ENCODE measurements around the gene HMOX1. TPM values are rescaled to one million over a fixed set of nuclear protein-coding genes. Genes with fewer than 3 reads are reported as not detected.

Gene HMOX1
- total RNA-seq, 1 donor from 2014 or later = 0.72 TPM

Other genes starting within 250 kb of the HMOX1 start
- gene HMGXB4, start 123.6 kb upstream of the HMOX1 start, total RNA-seq = 46.9 and 47.7 TPM in 2 replicates
- 16.8 and 18.7 TPM in 2 replicates for gene TOM1, start 81.2 kb upstream of the HMOX1 start, total RNA-seq
- gene MCM5, start 19.0 kb downstream of the HMOX1 start, total RNA-seq = 334 and 343 TPM in 2 replicates
- gene RASD2, start 159.7 kb downstream of the HMOX1 start, total RNA-seq = 0.09 TPM in 1 of 2 replicates, not detected in the other
- 2.7 and 3.7 TPM in 2 replicates for gene MB, start 236.2 kb downstream of the HMOX1 start, total RNA-seq

Measured in activated CD4-positive, alpha-beta T cell treated with anti-CD3 and anti-CD28 coated beads, Interleukin-2, amount 10 ng/mL, durations not matched to agents 24 days and 14 days (primary cell).